MG63 (cell line): Measurements from ENCODE around the gene PPM1B. TPM values are rescaled to one million over a fixed set of nuclear protein-coding genes. Genes with fewer than 3 reads are reported as not detected.
A peak's percentile ranks its signal among the peaks of the same experiment; 100 is the strongest.
"Not testable (repeated sequence)": the region's sequence is repeated elsewhere in the genome, so short reads cannot be mapped to it uniquely, and the experiment has no call there.

ENCODE experiments used
- DNase-seq: peaks from one replicate; pipeline ENCODE4 v3.0.0-alpha.2; 2020
- H3K27me3 ChIP-seq: fragments of 250-450 bp; sonication (Bioruptor Pico); 2 replicates; pipeline ENCODE4 v1.5.1; 2020; ENCODE audit warnings: mild to moderate bottlenecking, moderate library complexity
- H3K36me3 ChIP-seq: fragments of 250-450 bp; sonication (Bioruptor Pico); 2 replicates; pipeline ENCODE4 v1.5.1; 2020; ENCODE audit warnings: mild to moderate bottlenecking, moderate library complexity
- H3K4me3 ChIP-seq: fragments of 250-450 bp; sonication (Bioruptor Pico); 2 replicates; pipeline ENCODE4 v1.5.1; 2020; ENCODE audit warnings: mild to moderate bottlenecking, moderate library complexity
- H3K9me3 ChIP-seq: fragments of 250-450 bp; sonication (Bioruptor Pico); 2 replicates; pipeline ENCODE4 v1.5.1; 2020; ENCODE audit warnings: mild to moderate bottlenecking, moderate library complexity
- total RNA-seq: library from RNA; depleted of rRNA; stranded (reverse); fragments of >200 nt; shearing (Covaris generic); gene quantifications from 2 replicates; pipeline ENCODE4 v1.2.3, GENCODE V29; 2014; ENCODE audit warnings: low replicate concordance

The PPM1B gene
- total RNA-seq, 1 experiment from 2014 or later = 16.6 TPM

GRCh38 chr2:44184106-44184505 is 15.4 kb downstream of the PPM1B start:
- H3K27me3 ChIP-seq = no peaks in the 10 kb centered on the region
- no peaks in the 10 kb centered on the region for H3K9me3 ChIP-seq
- no peak for DNase-seq
- no peak overlapping the region for H3K4me3 ChIP-seq
- no peaks in the 10 kb centered on the region for H3K36me3 ChIP-seq

DNA sequence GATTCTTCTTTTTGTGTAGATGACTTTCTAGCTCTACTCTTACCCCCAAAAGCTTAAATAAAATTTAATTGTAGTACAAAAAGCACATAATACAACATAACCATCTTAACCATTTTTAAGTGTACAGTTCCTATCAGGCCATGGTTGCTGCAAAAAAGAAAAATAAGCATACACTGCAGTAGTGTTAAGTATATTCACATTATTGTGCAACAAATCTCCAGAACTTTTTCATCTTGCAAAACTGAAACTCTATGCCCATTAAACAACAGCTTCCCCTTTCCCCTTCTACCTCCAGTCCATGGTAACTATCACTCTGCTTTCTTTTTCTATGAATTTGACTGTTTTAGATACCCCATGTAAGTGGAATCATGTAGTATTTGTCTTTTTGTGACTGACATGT is 18.1 kb downstream of the PPM1B start:
- Histone ChIP-seq H3K27me3 (no peaks in the 10 kb centered on the region), H3K9me3 (no peaks in the 10 kb centered on the region), H3K4me3 (no peak overlapping the region), H3K36me3 (no peaks in the 10 kb centered on the region)
- no peak for DNase-seq

- Histone ChIP-seq H3K4me3 (no peak overlapping the region), H3K27me3 (no peaks in the 10 kb centered on the region), H3K9me3 (no peaks in the 10 kb centered on the region), H3K36me3 (no peaks in the 10 kb centered on the region)
- no peak for DNase-seq
Measured at GRCh38 chr2:44187251-44187650, 18.6 kb downstream of the PPM1B start.

- no peaks in the 10 kb centered on the region for H3K9me3 ChIP-seq
- DNase-seq = no peak
- H3K4me3 ChIP-seq = no peak overlapping the region
- 0 out of 2 replicates have a peak, but pooled peaks cover 2% of the 10 kb centered on the region for H3K36me3 ChIP-seq
- no peaks in the 10 kb centered on the region for H3K27me3 ChIP-seq
Measured at GRCh38 chr2:44188696-44189095, 20.0 kb downstream of the PPM1B start.

DNA sequence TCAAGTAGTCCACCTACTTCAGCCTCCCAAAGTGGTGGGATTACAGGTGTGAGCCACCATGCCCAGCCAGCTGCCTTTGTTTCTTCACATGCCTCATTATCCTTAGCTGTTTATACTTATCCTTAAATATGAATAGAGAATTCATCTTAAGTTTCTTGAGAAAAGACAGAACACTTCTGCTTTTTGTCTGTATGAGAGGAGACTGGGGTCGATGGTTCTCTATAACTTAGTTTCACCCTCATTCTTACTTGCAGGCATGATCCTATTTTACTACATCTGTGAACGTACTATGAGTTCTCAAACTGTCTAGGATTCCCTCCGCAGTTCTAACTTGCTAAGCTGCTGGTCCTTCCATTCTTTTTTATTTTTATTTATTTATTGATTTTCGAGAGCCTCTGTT is 20.4 kb downstream of the PPM1B start:
- Histone ChIP-seq H3K4me3 (no peak overlapping the region), H3K27me3 (no peaks in the 10 kb centered on the region), H3K36me3 (0 out of 2 replicates have a peak, but pooled peaks cover 2% of the 10 kb centered on the region), H3K9me3 (no peaks in the 10 kb centered on the region)
- no peak for DNase-seq

GRCh38 chr2:44190526-44190925 is 21.9 kb downstream of the PPM1B start:
- no peak overlapping the region for H3K4me3 ChIP-seq
- H3K27me3 ChIP-seq = no peaks in the 10 kb centered on the region
- H3K9me3 ChIP-seq = no peaks in the 10 kb centered on the region
- H3K36me3 ChIP-seq = 0 out of 2 replicates have a peak, but pooled peaks cover 2% of the 10 kb centered on the region
- DNase-seq = no peak

- Histone ChIP-seq H3K36me3 (0 out of 2 replicates have a peak, but pooled peaks cover 2% of the 10 kb centered on the region), H3K9me3 (no peaks in the 10 kb centered on the region), H3K4me3 (no peak overlapping the region), H3K27me3 (no peaks in the 10 kb centered on the region)
- DNase-seq = no peak
Measured at GRCh38 chr2:44191739-44192138, 23.1 kb downstream of the PPM1B start.

- 0 out of 2 replicates have a peak, but pooled peaks cover 2% of the 10 kb centered on the region for H3K36me3 ChIP-seq
- no peaks in the 10 kb centered on the region for H3K9me3 ChIP-seq
- no peak overlapping the region for H3K4me3 ChIP-seq
- no peak for DNase-seq
- H3K27me3 ChIP-seq = no peaks in the 10 kb centered on the region
Measured at GRCh38 chr2:44192646-44193045, 24.0 kb downstream of the PPM1B start.

- Histone ChIP-seq H3K4me3 (no peak overlapping the region), H3K27me3 (no peaks in the 10 kb centered on the region), H3K36me3 (0 out of 2 replicates have a peak, but pooled peaks cover 2% of the 10 kb centered on the region), H3K9me3 (no peaks in the 10 kb centered on the region)
- no peak for DNase-seq
Measured at GRCh38 chr2:44195714-44196113, 27.0 kb downstream of the PPM1B start.

GRCh38 chr2:44197816-44198215 is 29.1 kb downstream of the PPM1B start:
- H3K9me3 ChIP-seq = no peaks in the 10 kb centered on the region
- no peak for DNase-seq
- 0 out of 2 replicates have a peak, but pooled peaks cover 5% of the 10 kb centered on the region for H3K36me3 ChIP-seq
- no peaks in the 10 kb centered on the region for H3K27me3 ChIP-seq
- no peak overlapping the region for H3K4me3 ChIP-seq

- Histone ChIP-seq H3K27me3 (no peaks in the 10 kb centered on the region), H3K36me3 (0 out of 2 replicates have a peak, but pooled peaks cover 3% of the 10 kb centered on the region)
- no peak for DNase-seq
Measured at GRCh38 chr2:44200011-44200410, 31.3 kb downstream of the PPM1B start.

GRCh38 chr2:44200759-44201158 is 32.1 kb downstream of the PPM1B start:
- Histone ChIP-seq H3K4me3 (no peak overlapping the region), H3K36me3 (0 out of 2 replicates have a peak, but pooled peaks cover 3% of the 10 kb centered on the region), H3K9me3 (no peaks in the 10 kb centered on the region), H3K27me3 (no peaks in the 10 kb centered on the region)
- DNase-seq = no peak

More at GRCh38 chr2:44200011-44200410, 31.3 kb downstream of the PPM1B start:
- Histone ChIP-seq H3K9me3 (no peaks in the 10 kb centered on the region), H3K4me3 (no peak overlapping the region)

- H3K4me3 ChIP-seq = no peak overlapping the region
- no peak for DNase-seq
- no peaks in the 10 kb centered on the region for H3K9me3 ChIP-seq
- no peaks in the 10 kb centered on the region for H3K27me3 ChIP-seq
- H3K36me3 ChIP-seq = 0 out of 2 replicates have a peak, but pooled peaks cover 3% of the 10 kb centered on the region
Measured at GRCh38 chr2:44201648-44202165, 33.0 kb downstream of the PPM1B start.

DNA sequence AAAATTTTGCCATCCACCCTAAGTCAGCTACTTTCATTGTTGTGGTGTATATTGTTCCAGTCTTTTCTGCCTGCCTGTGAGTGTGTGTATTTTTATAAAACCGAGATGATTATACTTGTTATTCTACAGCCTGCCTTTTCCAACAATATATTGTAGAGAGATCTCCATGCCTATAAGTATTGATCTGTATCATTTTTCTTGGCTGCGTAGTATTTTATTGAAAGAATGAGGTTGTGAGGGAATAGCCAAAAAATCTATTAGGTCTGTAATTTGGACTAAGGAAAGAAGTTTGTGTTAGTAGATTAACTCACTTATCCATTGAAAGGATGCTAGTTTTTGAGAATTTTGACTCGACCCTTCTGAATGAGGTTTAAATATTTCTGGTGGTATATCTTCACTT is 34.9 kb downstream of the PPM1B start:
- Histone ChIP-seq H3K4me3 (no peak overlapping the region), H3K27me3 (no peaks in the 10 kb centered on the region)

GRCh38 chr2:44205169-44205568 is 36.5 kb downstream of the PPM1B start:
- no peaks in the 10 kb centered on the region for H3K27me3 ChIP-seq
- H3K4me3 ChIP-seq = no peak overlapping the region
- H3K9me3 ChIP-seq = no peaks in the 10 kb centered on the region; the same call in 1 of the 2 replicates
- DNase-seq = no peak
- H3K36me3 ChIP-seq = peaks cover 6% of the 10 kb centered on the region

More for the DNA sequence above, 34.9 kb downstream of the PPM1B start:
- Histone ChIP-seq H3K36me3 (peaks cover 3% of the 10 kb centered on the region; the same call in 1 of the 2 replicates), H3K9me3 (no peaks in the 10 kb centered on the region; the same call in 1 of the 2 replicates)
- DNase-seq = no peak

GRCh38 chr2:44207102-44207501 is 38.4 kb downstream of the PPM1B start:
- Histone ChIP-seq H3K27me3 (no peaks in the 10 kb centered on the region), H3K4me3 (no peak overlapping the region), H3K36me3 (peaks cover 14% of the 10 kb centered on the region), H3K9me3 (peaks cover 6% of the 10 kb centered on the region)
- no peak for DNase-seq

- H3K4me3 ChIP-seq = not testable (repeated sequence)
- peak; percentile 8 for DNase-seq
- H3K36me3 ChIP-seq = peaks cover 14% of the 10 kb centered on the region
Measured at GRCh38 chr2:44207648-44208047, 39.0 kb downstream of the PPM1B start.

DNA sequence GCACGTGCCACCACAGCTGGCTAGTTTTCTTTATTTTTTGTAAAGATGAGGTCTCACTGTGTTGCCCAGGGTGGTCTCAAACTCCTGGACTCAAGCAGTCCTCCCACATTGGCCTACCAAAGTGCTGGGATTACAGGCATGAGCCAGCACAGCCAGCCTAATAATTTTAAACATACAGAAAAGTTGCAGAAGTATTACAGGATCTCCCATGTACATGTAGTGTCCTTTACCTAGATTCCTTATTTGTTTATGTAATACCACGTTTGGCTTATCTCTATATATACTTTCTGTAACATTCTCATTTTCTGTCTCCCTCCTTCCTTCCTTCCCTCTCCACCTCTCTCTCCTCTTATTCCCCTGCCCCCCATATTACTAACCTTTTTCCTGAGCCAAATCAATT is 41.7 kb downstream of the PPM1B start:
- no peak for DNase-seq
- Histone ChIP-seq H3K27me3 (no peaks in the 10 kb centered on the region), H3K9me3 (peaks cover 6% of the 10 kb centered on the region), H3K4me3 (no peak overlapping the region), H3K36me3 (peaks cover 14% of the 10 kb centered on the region)

More at GRCh38 chr2:44207648-44208047, 39.0 kb downstream of the PPM1B start:
- not testable (repeated sequence) for H3K27me3 ChIP-seq, H3K9me3 ChIP-seq
